K562 (cell line): ENCODE data around the gene SDCCAG8. TPM values are rescaled to one million over a fixed set of nuclear protein-coding genes. Genes with fewer than 3 reads are reported as not detected.

ENCODE experiments used
- ATAC-seq: fragments of 200-7000 bp; cut with Tn5 transposase; 3 replicates; pipeline ENCODE4 v1.9.1; 2020; ENCODE audit warnings: moderate library complexity
- BruUV-seq: library from RNA; stranded (reverse); fragments of 400-500 nt; replicated peaks from 2 replicates; lab custom pipeline; 2021; lab: Mats Ljungman, UMichigan
- CTCF ChIA-PET: fragments of 300-600 bp; formaldehyde crosslinking; extraction: SDS; loops from one replicate; lab custom pipeline; 2021; ENCODE audit warnings: low intra/inter-chr PET ratio; lab: Yijun Ruan, JAX
- POLR2A ChIA-PET: fragments of 300-600, 350-650 bp; sonication (Branson Sonifier 250); formaldehyde crosslinking; extraction: SDS; loops from one replicate; lab custom pipeline; 2021; ENCODE audit warnings: antibody characterized with exemption, inconsistent platforms; lab: Yijun Ruan, JAX
- DNase-seq, 4 experiments: peaks; one replicate each; pipeline versions ENCODE4 v3.0.0 to v3.0.0-alpha.2; 2011 to 2018; ENCODE audit warnings: low spot score in 3 of 4, mixed read lengths in 3 of 4; ENCODE audit errors: extremely low read depth in 1 of 4
- FAIRE-seq: peaks from 2 replicates; lab custom pipeline; 2011; peaks lifted over from hg19 to GRCh38; lab: Jason Lieb, UNC
- H2AFZ ChIP-seq: 2 replicates; pipeline ENCODE4 v1.6.0; 2011; ENCODE audit warnings: low read depth, low read length, control low read depth, inconsistent platforms
- H3K27ac ChIP-seq: fragments of 200-600 bp; 3 replicates; pipeline ENCODE4 v1.8.0; 2011; ENCODE audit warnings: low read depth, mild to moderate bottlenecking, control low read depth, inconsistent platforms, low read length, moderate library complexity, mixed read lengths; ENCODE audit errors: extremely low read depth
- H3K27me3 ChIP-seq, 2 experiments: fragments of 300-600 bp in 1 of 2; 2 replicates in 1 of 2; 3 replicates in 1 of 2; pipeline versions ENCODE4 v1.6.0 to v1.8.0; 2011; ENCODE audit warnings: inconsistent platforms in 2 of 2, low read length in 2 of 2, mild to moderate bottlenecking in 1 of 2, mixed read lengths in 1 of 2, moderate library complexity in 1 of 2; ENCODE audit not compliant: control insufficient read depth in 2 of 2, insufficient read depth in 2 of 2
- H3K36me3 ChIP-seq: fragments of 300-600 bp; 3 replicates; pipeline ENCODE4 v1.8.0; 2011; ENCODE audit warnings: mild to moderate bottlenecking, low read length, inconsistent platforms; ENCODE audit not compliant: control insufficient read depth, insufficient read depth
- H3K4me1 ChIP-seq, 2 experiments: fragments of 200-600 bp in 1 of 2; replicated peaks in 1 of 2; 2 replicates in 1 of 2; 3 replicates in 1 of 2; pipeline versions ENCODE4 v1.5.1 to v1.8.0; 2011; ENCODE audit warnings: inconsistent platforms in 2 of 2, low read length in 2 of 2, mild to moderate bottlenecking in 1 of 2, mixed read lengths in 1 of 2, moderate library complexity in 1 of 2; ENCODE audit not compliant: control insufficient read depth in 2 of 2, insufficient read depth in 2 of 2
- H3K4me2 ChIP-seq: 2 replicates; pipeline ENCODE4 v1.6.1; 2011; ENCODE audit warnings: low read length, control low read depth, inconsistent platforms, mixed read lengths; ENCODE audit not compliant: insufficient read depth
- H3K4me3 ChIP-seq: fragments of 200-600 bp; sonication (generic), shearing (Covaris generic); 2 replicates; pipeline ENCODE4 v1.5.1; 2016; ENCODE audit warnings: control low read depth, inconsistent platforms
- H3K79me2 ChIP-seq: fragments of 200-600 bp; 3 replicates; pipeline ENCODE4 v1.8.0; 2011; ENCODE audit warnings: low read length, inconsistent platforms; ENCODE audit not compliant: control insufficient read depth, insufficient read depth
- H3K9ac ChIP-seq, 2 experiments: 2 replicates each; pipeline versions ENCODE4 v1.6.0 to v1.6.1; 2011; ENCODE audit warnings: low read depth in 2 of 2, low read length in 2 of 2, control low read depth in 1 of 2, inconsistent platforms in 1 of 2, mild to moderate bottlenecking in 1 of 2, mixed read lengths in 1 of 2; ENCODE audit not compliant: insufficient read depth in 1 of 2
- H3K9me1 ChIP-seq: one replicate; pipeline ENCODE4 v1.6.0; 2011; ENCODE audit warnings: inconsistent platforms, mild to moderate bottlenecking, low read length, moderate library complexity; ENCODE audit not compliant: control insufficient read depth, insufficient read depth
- H3K9me3 ChIP-seq: replicated peaks from 2 replicates; pipeline ENCODE4 v1.5.1; 2011; ENCODE audit warnings: low read depth, low read length, inconsistent platforms; ENCODE audit not compliant: control insufficient read depth, insufficient read depth
- H4K20me1 ChIP-seq: replicated peaks from 2 replicates; pipeline ENCODE4 v1.6.1; 2011; ENCODE audit warnings: low read length, inconsistent platforms, mixed read lengths; ENCODE audit not compliant: control insufficient read depth, insufficient read depth
- BRD9 ChIP-seq: fragments of 450-650 bp; IDR thresholded peaks from 2 replicates; pipeline ENCODE4 v1.6.1; 2018; ENCODE audit warnings: low read depth; ENCODE audit not compliant: partially characterized antibody
- EZH2 ChIP-seq: IDR thresholded peaks from 2 replicates; pipeline ENCODE4 v1.6.1; 2012; ENCODE audit warnings: low read depth, mild to moderate bottlenecking, inconsistent platforms, low read length, borderline replicate concordance
- GTF2E2 ChIP-seq: fragments of 200-800 bp; sonication (Bioruptor generic); IDR thresholded peaks from 2 replicates; pipeline ENCODE4 v1.6.1; 2016; ENCODE audit warnings: missing genetic modification characterization, missing compliant biosample characterization
- MEF2A ChIP-seq: IDR thresholded peaks from 2 replicates; pipeline ENCODE4 v1.6.1; 2011; ENCODE audit warnings: low read depth, mild to moderate bottlenecking, low read length, moderate library complexity; ENCODE audit not compliant: control insufficient read depth
- RFX1 ChIP-seq: fragments of 450-650 bp; IDR thresholded peaks from 2 replicates; pipeline ENCODE4 v1.6.1; 2016; ENCODE audit warnings: mild to moderate bottlenecking, moderate library complexity
- WGBS: fragments of 100-300 bp; shearing (Covaris generic); methylation state at CpG from one replicate; pipeline ENCODE4 v1.1.6; 2016; ENCODE audit warnings: low coverage, mixed read lengths; ENCODE audit not compliant: insufficient coverage; ENCODE audit errors: missing lambda C conversion rate; 5-methylcytosine and 5-hydroxymethylcytosine counted together
- in situ Hi-C: fragments of 300-500 bp; cut with MboI; formaldehyde crosslinking; loops from 4 replicates; pipeline ENCODE4 v1.15.0; 2018; ENCODE audit warnings: inconsistent platforms, mixed read lengths
- intact Hi-C: fragments of 100-400 bp; cut with micrococcal nuclease; formaldehyde crosslinking; loops from 2 replicates; pipeline ENCODE4 v1.14.2; 2022
- polyA plus RNA-seq, 8 experiments: library from polyadenylated mRNA; depleted of rRNA in 4 of 8; stranded (reverse) in 5 of 8; unstranded in 3 of 8; fragments of >200 nt; fragmentation: Nextera tagmentation in 2 of 8; fragmentation: Illumina TruSeq in 1 of 8; extraction: Ambion mirVana in 2 of 8; extraction: Trizol in 1 of 8; gene quantifications; 2 replicates each; pipeline versions ENCODE4 v1.2.1 to v1.2.3, GENCODE V29; 2011 to 2014; ENCODE audit warnings: inconsistent platforms in 1 of 8, missing spikeins in 1 of 8
- total RNA-seq, 7 experiments: library from RNA; depleted of rRNA in 6 of 7; stranded (reverse); fragments of >200 nt in 6 of 7; fragmentation: Illumina TruSeq in 2 of 7; extraction: Trizol in 2 of 7; gene quantifications; 2 replicates each; pipeline versions ENCODE4 v1.2.1 to v1.2.3, GENCODE V29; 2011 to 2021; ENCODE audit warnings: low replicate concordance in 1 of 7
- TF ChIP-seq, protein P1 (sequence below): fragments of 200-800 bp; sonication (Bioruptor generic); IDR thresholded peaks from 2 replicates; pipeline ENCODE4 v1.6.1; 2017; ENCODE audit warnings: missing genetic modification characterization, missing compliant biosample characterization
- TF ChIP-seq, protein P2 (sequence below): IDR thresholded peaks from 2 replicates; pipeline ENCODE4 v1.6.1; 2012; ENCODE audit warnings: low read depth, low read length, improper control_type of control experiment, borderline replicate concordance

SDCCAG8 gene
- total and polyA plus RNA-seq, 9 of the 15 experiments (the other 6 are each of a cell fraction or from before 2014, with no cell fraction given): 17.9 to 36.7 (median 25.4) TPM

DNA sequence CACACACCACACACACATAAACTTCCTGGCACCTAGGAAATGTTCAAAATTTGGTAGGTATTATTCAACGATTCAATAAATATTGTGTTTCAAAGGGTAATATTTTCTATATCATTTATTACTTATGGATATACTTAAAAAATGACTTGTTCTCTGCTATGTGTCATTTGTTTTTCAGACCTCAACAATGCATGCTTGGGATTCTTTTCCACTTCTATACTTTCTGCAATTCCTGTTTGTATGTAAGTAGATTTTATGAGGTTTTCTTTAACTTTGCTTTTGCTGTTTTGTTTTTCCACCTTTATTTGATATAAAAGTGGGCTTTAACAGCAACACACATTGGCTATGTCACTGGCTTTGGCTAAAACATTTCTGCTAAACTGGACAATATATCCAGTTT is 4.3 kb upstream of the SDCCAG8 start:
- Histone ChIP-seq H3K36me3 (peaks cover 11% of the 10 kb centered on the region; the same call in 1 of the 3 replicates), H3K4me1 (peaks cover 5 to 18% of the 10 kb centered on the region in 2 experiments), H4K20me1 (no peaks in the 10 kb centered on the region), H3K4me2 (peak overlapping the region; percentile 24), H3K4me3 (no peak overlapping the region), H3K27me3 (no peaks in the 10 kb centered on the region), H3K27ac (peak overlapping the region; percentile 8; the same call in 1 of the 3 replicates), H2AFZ (no peak overlapping the region), H3K9ac (peak overlapping the region in 1 of 2 experiments; percentile 83; a peak in 2 of 4 replicates), H3K9me1 (no peaks in the 10 kb centered on the region), H3K79me2 (peaks cover 92% of the 10 kb centered on the region), H3K9me3 (no peaks in the 10 kb centered on the region)
- intact Hi-C loops: no loop called here
- BruUV-seq: no TSS peak
- no peak for ATAC-seq
- in situ Hi-C loops: no loop called here
- no peak for FAIRE-seq
- CTCF ChIA-PET: no interaction called here
- 0 out of 2 replicates have a peak, but pooled peaks have one; percentile 3 for TF ChIP-seq RFX1
- TF ChIP-seq, protein P1, sequence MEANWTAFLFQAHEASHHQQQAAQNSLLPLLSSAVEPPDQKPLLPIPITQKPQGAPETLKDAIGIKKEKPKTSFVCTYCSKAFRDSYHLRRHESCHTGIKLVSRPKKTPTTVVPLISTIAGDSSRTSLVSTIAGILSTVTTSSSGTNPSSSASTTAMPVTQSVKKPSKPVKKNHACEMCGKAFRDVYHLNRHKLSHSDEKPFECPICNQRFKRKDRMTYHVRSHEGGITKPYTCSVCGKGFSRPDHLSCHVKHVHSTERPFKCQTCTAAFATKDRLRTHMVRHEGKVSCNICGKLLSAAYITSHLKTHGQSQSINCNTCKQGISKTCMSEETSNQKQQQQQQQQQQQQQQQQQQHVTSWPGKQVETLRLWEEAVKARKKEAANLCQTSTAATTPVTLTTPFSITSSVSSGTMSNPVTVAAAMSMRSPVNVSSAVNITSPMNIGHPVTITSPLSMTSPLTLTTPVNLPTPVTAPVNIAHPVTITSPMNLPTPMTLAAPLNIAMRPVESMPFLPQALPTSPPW (CRISPR knock-in tag): no peak
- TF ChIP-seq GTF2E2 (tag): no peak
- no peak for TF ChIP-seq EZH2
- TF ChIP-seq, protein P2, sequence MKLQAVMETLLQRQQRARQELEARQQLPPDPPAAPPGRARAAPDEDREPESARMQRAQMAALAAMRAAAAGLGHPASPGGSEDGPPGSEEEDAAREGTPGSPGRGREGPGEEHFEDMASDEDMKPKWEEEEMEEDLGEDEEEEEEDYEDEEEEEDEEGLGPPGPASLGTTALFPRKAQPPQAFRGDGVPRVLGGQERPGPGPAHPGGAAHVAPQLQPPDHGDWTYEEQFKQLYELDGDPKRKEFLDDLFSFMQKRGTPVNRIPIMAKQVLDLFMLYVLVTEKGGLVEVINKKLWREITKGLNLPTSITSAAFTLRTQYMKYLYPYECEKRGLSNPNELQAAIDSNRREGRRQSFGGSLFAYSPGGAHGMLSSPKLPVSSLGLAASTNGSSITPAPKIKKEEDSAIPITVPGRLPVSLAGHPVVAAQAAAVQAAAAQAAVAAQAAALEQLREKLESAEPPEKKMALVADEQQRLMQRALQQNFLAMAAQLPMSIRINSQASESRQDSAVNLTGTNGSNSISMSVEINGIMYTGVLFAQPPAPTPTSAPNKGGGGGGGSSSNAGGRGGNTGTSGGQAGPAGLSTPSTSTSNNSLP: 0 out of 2 replicates have a peak, but pooled peaks have one; percentile 10
- no peak for TF ChIP-seq MEF2A
- TF ChIP-seq BRD9: no peak
- POLR2A ChIA-PET: interaction anchor here (0.9 to 1.5 kb wide), 2 partner anchors 19 to 23 kb away, joined by 4 to 6 read pairs; no protein-coding TSS in a partner anchor
- DNase-seq: no peak
- 48% methylated on average over 1 of the region's 1 CpG for WGBS
